SKM-1 treated with dmso at 0.1 percent for 144 hours (cell line): ENCODE data around the gene VAV1.

Experiments
- DNase-seq: peaks from one replicate; lab custom pipeline; 2025; ENCODE audit not compliant: unreplicated experiment; lab: John Stamatoyannopoulos, UW

The VAV1 gene

GRCh38 chr19:6772028-6772865 lies at the start of gene VAV1:
Gene VAV1, plus strand, starts transcription at chr19:6772708. Its CDS starts 100 bp downstream, at chr19:6772808.
- DNase-seq, result peak; percentile 89

- DNase-seq, result no peak
Measured at GRCh38 chr19:6723108-6723618, 49.3 kb upstream of the VAV1 start.

- peak; percentile 74 for DNase-seq
Measured at GRCh38 chr19:6723738-6724137, 48.8 kb upstream of the VAV1 start.

GRCh38 chr19:6724631-6725492 lies 47.6 kb upstream of the VAV1 start:
- no peak for DNase-seq

GRCh38 chr19:6725513-6726231 lies 46.8 kb upstream of the VAV1 start:
- no peak for DNase-seq

- DNase-seq, result peak; percentile 81
Measured at GRCh38 chr19:6728346-6728745, 44.2 kb upstream of the VAV1 start.

- DNase-seq, result no peak
Measured at GRCh38 chr19:6729573-6730152, 42.8 kb upstream of the VAV1 start.

GRCh38 chr19:6730153-6730804 lies 42.2 kb upstream of the VAV1 start:
- peak; percentile 15 for DNase-seq

- no peak for DNase-seq
Measured at GRCh38 chr19:6730941-6731670, 41.4 kb upstream of the VAV1 start.

GRCh38 chr19:6731822-6732221 lies 40.7 kb upstream of the VAV1 start:
- no peak for DNase-seq

GRCh38 chr19:6732803-6733337 lies 39.6 kb upstream of the VAV1 start:
- no peak for DNase-seq

GRCh38 chr19:6733338-6734095 lies 39.0 kb upstream of the VAV1 start:
- DNase-seq, result no peak

- DNase-seq, result no peak
Measured at GRCh38 chr19:6734096-6734696, 38.3 kb upstream of the VAV1 start.

- DNase-seq, result no peak
Measured at GRCh38 chr19:6735181-6735911, 37.2 kb upstream of the VAV1 start.

- peak; percentile 84 for DNase-seq
Measured at GRCh38 chr19:6736169-6736916, 36.2 kb upstream of the VAV1 start.

- DNase-seq, result no peak
Measured at GRCh38 chr19:6736917-6737283, 35.6 kb upstream of the VAV1 start.
